DMS 273 (cell line): Measurements from ENCODE around the gene ISG20L2.

ENCODE experiments used
- DNase-seq: peaks from one replicate; lab custom pipeline; 2025; ENCODE audit not compliant: unreplicated experiment; lab: John Stamatoyannopoulos, UW

The ISG20L2 gene

GRCh38 chr1:156754219-156754618 lies 25.7 kb upstream of the ISG20L2 start:
- peak; percentile 91 for DNase-seq

- no peak for DNase-seq
Measured at GRCh38 chr1:156752843-156753482, 24.4 kb upstream of the ISG20L2 start.

- DNase-seq = peak; percentile 99
Measured at GRCh38 chr1:156751757-156752481, 23.4 kb upstream of the ISG20L2 start.

GRCh38 chr1:156751451-156751756 lies 22.8 kb upstream of the ISG20L2 start, which contains the start of gene HDGF:
HDGF (minus strand) TSS chr1:156751675; CDS start chr1:156751429, 246 bp downstream.
- no peak for DNase-seq

GRCh38 chr1:156750711-156751450 lies 22.3 kb upstream of the ISG20L2 start:
- DNase-seq = peak; percentile 78

- DNase-seq = peak; percentile 60
Measured at GRCh38 chr1:156750191-156750672, 21.7 kb upstream of the ISG20L2 start.

GRCh38 chr1:156749419-156750118 lies 21.0 kb upstream of the ISG20L2 start:
- DNase-seq = peak; percentile 58

GRCh38 chr1:156748670-156749418 lies 20.3 kb upstream of the ISG20L2 start:
- peak; percentile 62 for DNase-seq

GRCh38 chr1:156747742-156748669 lies 19.4 kb upstream of the ISG20L2 start:
- DNase-seq = no peak

- DNase-seq = peak; percentile 79
Measured at GRCh38 chr1:156746728-156747631, 18.4 kb upstream of the ISG20L2 start.

- no peak for DNase-seq
Measured at GRCh38 chr1:156746406-156746727, 17.8 kb upstream of the ISG20L2 start.

GRCh38 chr1:156745881-156746280 lies 17.3 kb upstream of the ISG20L2 start:
- no peak for DNase-seq

GRCh38 chr1:156744786-156745419 lies 16.3 kb upstream of the ISG20L2 start:
- DNase-seq = no peak

- DNase-seq = no peak
Measured at GRCh38 chr1:156744344-156744743, 15.8 kb upstream of the ISG20L2 start.

- DNase-seq = no peak
Measured at GRCh38 chr1:156743367-156744302, 15.1 kb upstream of the ISG20L2 start.

- DNase-seq = no peak
Measured at GRCh38 chr1:156742801-156743200, 14.2 kb upstream of the ISG20L2 start.

GRCh38 chr1:156742017-156742416 lies 13.5 kb upstream of the ISG20L2 start:
- no peak for DNase-seq
